NCI-H526 (cell line): Measurements from ENCODE around the gene SLC19A2.
A peak's percentile ranks its signal among the peaks of the same experiment; 100 is the strongest.

Experiments
- DNase-seq, 2 experiments: peaks; one replicate each; lab custom pipeline; 2025; lab: John Stamatoyannopoulos, UW

The SLC19A2 gene

DNA sequence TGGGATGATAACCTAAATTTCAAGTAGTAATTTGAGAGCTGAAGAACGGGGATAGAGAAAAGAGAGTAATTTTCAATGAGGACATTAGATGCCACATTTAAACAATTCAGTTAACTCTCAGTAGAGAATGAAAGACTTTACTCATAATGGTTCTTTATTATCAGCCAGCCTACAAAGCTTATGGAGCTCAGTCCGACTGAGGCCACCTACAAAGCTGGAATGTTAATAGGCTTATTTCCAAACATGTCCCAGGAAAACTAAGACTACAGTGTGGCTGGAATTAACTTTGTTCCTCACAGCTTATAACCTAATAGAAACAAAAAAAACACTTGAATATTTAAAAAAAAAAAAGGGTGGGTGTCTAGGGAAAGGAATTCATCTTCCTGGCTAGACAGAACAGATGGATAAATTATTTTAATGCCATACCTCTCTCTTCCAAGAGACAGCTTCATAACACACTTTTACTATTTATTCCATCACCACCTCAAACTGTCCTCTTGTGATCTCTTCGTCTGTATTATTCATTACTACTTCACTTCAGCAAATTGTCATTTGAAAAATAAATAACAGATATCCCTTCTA, 9.8 kb downstream of the SLC19A2 start:
- DNase-seq: no peak

DNA sequence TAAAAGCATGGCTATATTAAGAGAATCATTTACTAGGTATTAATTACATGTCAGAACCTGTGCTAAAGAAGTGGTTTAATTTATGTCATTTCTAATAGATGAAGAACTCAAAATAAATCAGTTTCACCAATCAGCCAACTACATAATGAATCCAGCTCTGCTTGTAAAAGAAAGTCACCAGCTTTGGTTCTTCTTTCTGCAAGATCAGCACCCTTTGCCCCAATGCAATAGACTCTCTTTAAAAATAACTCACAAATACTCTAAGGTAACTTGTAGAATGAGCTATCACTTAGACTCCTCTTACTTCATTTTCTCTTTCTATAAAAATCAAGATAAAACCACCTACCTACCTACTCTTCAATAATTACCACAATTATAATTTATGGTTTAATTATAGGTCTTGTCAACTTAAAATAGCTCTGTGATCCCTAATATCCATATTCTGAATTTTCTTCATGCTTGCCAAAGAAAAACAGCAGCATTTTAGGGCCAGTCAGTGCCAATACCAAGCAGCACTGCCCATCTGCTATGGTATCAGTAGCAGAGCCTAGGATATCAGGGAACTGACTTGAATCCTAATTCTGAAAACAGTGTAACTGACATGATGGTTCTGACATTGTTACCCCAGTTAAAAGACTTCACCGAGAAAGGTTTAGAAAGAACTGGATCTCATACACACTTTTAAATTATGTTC, 11.3 kb downstream of the SLC19A2 start:
- DNase-seq: no peak

DNA sequence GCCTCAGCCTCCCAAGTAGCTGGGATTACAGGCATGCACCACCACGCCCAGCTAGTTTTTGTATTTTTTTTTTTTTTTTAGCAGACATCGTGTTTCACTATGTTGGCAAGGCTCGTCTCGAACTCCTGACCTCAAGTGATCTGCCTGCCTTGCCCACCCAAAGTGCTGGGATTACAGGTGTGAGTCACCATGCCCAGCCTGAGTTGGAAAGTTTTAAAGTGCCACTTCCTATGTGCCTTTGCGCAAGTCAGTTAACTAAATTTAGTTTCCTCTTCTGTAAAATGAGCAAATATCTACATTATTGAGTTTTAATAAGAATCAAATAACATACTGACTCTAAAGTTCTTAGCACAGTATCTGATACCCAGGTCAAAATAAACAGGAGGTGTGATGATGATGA, 12.4 kb downstream of the SLC19A2 start:
- DNase-seq: no peak

DNA sequence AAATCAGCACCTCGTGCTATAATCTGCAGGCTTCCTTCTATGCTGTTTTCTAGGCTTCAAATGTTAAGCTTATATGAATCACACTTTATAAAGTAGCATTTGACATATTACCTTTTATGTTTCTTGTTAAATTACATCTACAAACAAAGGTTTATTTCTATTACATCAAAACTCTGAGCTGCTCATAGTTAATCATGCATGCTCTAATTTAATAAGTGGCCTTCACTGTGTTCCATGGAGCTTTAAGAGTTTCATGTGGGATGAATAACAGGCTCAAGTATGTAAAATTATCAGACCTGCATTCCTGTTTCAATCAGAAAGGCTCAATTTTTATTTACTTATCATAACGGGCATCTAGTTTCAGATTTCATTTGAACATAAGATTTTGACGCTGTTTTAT, 13.0 kb downstream of the SLC19A2 start:
- DNase-seq: no peak

DNA sequence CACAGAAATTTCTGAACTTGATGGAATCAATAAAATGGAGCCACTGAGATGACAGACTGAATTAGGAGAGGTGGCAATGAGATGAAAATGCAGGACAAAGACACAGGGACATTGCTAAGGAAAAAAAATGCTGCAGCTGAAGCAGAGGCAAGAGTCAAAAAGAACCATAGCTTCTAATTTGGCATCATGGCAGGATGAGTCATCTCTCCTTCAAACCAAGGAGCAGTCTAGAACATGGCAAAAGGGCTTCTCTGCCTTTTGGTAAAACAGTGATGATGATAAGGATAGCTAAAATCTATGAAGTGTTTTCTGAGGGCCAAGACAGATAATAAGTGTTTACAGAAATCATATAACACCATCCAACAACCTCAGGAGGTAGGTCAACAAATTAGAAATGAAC, 16.8 kb downstream of the SLC19A2 start:
- no peak for DNase-seq

DNA sequence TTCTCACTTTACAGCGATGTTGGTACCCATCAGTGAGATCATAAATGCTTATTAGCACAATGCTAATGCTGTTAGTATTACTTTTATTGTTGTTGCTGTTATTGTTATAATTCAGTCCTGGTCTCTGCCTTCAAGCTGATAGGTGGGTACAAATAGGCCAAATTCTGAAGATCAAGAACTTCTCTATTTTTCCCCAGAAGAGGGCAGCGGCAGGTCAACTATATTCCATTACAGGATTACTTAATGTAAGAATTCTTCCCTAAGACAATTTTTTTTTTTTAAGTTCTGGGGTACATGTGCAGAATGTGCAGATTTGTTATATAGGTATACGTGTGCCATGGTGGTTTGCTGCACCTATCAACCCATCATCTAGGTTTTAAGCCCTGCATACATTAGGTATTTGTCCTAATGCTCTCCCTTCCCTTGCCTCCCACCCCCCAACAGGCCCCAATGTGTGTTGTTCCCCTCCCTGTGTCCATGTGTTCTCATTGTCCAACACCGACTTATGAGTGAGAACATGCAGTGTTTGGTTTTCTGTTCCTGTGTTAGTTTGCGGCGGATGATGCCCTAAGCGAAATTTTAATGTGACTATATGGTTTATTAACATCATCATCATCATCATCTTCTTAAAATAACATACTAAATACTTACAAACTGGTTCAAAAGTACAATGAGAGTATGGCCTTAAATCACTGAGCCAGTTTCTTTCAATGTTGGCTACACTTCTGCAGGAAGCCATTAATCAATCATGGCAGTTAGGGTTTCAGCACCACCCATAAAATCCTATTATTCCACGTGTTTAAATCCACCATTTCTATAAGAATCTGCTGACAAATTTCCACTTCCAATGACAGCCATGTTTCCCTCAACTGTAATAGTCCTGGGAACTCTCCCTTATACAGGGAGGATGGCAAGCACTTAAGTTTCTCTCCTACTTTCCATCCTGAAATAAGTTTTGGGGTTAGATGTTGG, 19.2 kb downstream of the SLC19A2 start:
- DNase-seq: peak in 1 of 2 experiments; percentile 76

DNA sequence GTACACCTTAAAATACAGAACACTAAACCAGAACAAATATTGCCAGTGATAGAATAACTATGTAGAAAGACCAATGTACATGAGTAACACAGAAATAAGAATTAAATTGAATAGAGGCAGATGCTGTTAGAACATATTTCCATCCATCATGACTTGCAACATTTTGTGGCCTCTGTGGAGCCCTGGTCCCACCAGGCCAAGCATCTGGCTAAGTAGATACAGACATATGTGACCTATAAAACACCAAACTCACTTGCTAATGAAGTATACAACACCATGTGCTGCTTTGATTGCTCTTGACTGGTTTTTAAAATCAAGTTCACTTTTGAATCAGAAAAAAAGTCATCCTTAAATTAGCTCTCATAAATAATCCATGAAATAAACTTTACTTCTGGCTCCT, 20.5 kb downstream of the SLC19A2 start:
- DNase-seq: no peak

DNA sequence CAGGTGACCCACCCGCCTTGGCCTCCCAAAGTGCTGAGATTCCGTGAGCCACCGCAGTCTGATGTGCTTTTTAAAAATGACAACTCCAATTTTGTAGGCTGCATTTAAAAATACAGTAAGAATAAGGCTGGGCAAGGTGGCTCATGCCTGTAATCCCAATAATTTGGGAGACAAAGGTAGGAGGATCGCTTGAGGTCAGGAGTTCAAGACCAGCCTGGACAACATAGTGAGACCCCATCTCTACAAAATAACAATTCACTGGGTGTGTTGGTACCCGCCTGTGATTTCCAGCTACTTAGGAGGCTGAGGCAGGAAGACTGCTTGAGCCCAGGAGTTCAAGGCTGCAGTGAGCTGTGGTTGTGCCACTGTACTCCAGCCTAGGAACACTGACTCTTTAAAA, 23.4 kb downstream of the SLC19A2 start:
- DNase-seq: no peak

DNA sequence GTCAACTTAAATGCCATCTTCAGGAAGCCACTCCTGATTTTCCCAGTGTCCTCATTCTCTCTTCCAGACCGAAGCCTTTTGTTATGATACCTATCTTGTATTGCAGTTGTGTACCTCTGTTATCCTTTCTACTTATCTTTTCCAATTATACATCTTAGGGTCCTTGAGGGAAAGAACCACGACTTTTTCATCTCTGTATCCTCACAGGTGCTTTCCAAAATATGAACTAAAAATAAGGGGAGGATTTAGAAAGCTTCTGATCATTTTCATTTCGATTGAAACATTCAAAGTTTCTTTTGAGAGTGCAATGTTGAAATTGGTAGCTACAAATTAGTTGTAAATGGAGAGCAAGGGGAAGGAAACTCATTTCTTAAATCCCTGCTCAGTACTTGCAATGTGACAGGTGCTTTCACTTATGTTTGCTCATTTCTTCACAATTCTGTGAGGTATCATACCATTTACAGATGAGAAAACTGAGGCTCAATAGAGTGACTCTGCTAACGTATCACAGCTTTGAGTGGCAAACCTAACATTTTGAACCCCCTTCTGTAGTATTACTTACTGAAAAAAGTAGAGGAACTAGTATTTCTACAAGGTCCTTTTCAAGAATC, 24.2 kb downstream of the SLC19A2 start:
- DNase-seq: no peak

DNA sequence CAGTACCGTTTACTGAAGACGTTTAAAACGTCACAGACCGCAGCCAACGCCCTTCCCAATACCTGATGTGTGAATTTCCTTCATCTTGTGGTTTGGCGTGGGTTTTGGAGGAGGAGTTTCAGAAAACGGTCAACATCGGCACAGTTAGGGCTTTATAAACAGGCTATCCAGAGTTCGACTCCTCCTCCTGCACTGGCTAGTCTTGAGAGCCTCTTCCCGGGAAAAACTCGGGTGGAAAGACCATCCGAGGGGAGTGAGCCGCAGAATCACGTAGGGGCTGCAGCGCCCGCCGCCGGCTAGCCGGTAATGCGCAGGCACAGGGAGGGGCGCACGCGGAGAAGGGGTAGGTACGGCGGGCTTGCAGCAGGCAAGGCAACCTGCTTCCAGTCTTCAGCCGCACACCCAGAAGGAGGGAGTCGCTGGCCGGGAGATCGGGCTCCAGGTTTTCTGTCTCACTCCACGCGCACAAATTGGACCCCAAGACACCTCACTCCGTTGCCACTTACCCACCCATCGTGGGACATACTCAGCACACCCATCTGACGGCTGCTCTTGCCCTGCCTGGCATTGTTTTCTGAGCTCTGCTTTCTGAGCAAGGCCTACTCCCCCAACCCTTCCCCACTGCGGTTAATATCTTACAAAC, 25.4 kb downstream of the SLC19A2 start:
- DNase-seq: no peak

DNA sequence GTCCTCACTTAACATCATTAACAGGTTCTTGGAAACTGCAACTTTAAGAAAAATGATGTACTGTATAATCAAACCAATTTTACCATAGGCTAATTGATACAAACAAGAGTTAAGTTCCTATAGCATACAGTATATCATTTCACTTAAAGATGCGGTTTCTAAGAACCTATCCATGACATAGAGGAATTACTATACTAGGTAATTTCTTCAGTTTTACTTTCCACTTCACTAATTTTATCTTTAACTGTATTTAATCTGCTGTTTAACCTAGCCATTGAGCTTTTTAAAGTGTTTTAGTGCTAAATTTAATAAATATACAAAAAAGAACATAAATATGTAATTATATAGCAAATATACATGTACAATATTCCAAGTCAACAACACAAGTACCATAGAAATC, 28.3 kb downstream of the SLC19A2 start:
- no peak for DNase-seq

DNA sequence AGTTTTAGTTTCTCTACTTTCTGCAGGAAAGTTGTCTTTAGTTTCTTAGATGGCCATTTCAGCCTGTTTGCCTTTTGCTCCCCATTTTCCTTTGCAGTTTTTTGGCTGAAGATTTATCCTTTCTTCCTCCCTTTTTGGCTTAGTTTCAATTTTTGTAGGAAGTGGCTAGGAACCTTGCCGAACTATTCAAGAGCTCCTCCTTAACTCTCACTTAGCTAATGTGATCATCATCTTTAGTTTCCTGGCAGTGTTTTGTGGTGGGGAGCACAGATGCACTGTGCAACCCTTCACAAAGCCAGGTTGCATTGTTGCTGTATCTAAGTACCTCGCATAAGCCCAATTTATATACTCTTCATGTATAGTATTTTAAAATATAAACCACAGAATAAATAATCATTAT, 29.7 kb downstream of the SLC19A2 start:
- no peak for DNase-seq

DNA sequence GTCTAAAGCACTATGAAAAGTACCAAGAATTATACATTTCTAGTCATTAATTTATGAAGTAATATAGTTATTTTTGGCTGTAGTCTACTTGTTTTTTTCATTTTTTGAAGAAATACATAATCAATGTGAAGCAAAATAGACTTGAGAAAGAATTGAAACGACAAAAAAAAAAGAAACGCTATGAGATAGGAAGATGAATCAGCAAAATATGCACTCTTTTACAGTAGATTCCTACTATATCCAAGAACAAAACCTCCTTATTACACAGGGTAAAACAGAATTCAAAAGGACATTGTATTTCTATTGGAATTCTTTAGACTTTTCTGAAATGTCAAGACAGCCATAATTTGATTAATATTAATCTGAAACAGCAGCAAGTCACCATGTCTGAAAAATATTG, 32.8 kb downstream of the SLC19A2 start:
- DNase-seq: no peak

DNA sequence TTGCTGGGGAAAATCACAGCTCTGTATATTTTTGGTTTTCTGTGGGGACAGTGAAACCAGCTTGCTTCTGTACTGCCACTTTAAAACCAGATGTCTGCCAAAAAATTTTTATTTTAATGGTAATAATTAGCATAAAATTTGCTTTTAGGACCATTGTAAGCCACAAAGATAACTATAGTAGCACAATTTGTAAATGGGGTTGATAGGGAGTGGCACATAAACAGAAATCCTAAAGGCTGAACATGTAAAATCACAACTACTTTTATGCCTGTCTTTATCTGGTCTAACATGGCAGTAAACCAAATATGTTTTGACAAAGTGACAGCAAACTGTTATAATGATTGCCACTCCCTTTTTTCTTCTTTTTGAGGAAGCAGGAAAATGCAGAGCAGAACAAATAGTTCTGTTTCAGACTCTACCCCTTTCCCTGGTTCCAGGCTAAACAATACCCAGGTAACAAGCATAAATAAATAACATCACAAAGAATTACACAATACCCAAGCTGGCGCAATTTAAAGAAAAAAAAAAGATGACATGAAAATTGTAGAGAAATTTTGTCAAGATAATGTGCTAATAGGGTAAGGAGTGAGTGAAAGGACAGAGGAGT, 34.4 kb downstream of the SLC19A2 start:
- DNase-seq: no peak

DNA sequence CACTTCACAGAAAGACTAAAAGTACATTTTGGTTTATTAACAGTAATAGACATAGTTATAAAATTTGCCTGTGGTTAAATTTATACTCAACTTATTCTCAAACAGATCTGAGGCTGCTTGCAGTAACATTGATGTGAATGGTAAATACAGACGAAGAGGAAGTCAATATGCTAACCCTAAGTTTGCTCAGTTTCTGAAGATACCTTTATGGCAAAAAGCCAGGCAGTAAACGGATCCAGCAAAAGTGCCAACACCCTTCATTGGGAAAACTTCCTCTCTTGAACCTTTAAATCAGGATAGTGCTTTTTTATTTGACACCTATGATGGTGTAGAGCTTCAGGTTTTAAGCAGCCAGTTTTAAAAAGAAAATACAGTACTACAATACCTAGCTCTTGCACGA, 41.8 kb downstream of the SLC19A2 start:
- DNase-seq: no peak

DNA sequence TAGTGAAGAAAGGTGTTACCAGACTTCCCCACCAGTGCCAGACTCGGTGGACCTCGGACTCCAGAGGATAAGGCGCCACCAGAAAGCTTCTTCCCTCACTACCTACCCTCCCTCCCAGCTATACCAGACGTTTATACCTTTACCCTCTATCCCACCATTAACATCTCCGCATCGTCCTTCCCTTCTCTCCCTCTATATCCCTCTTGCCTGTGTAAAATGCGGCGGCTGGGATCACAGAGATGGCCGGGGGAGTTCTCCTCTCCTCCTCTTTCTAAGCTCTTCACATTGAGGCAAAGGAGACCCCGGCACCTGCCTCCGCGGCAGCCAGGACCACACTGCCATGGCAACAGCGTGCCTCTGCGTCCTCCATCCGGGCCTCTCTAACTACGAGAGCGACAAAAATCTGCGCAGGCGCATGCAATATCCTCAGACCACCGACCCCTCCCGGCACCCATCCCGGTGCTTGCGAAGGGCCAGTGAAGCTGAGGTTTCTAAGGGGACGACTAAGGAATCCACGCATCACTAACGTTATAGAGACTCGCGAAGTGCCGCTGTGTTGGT, 58.6 kb downstream of the SLC19A2 start, which contains the start of gene CCDC181:
Gene CCDC181, minus strand, starts transcription at position 394 of the 561 bp plus-strand sequence. CDS start 2,547 bp downstream, outside the sequence.
- peak; percentile 90 to 96 for DNase-seq

DNA sequence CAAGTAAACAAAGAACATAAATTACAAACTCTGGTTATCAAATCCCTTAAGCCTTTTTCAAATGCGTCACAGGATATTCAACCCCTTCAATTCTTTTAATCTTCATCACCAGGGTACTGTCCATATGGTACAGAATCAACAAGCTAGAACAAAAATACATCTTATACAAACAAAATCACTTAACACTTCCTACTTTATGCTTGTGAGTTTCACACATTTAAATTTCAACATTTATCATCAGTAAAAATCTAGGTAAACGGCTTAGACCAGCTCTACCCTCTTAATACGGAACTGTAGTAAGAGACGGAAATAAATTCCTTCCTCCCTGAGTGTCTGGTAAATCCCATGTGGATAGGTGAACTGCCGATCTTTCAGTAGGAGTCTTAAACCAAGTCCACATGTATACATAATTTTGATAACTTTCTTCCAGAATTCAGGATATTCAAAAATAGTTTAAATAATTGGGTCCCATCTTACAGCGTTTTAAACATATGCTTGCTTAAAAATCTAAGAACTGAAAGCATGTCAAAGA, 59.5 kb downstream of the SLC19A2 start:
- DNase-seq: peak in 1 of 2 experiments; percentile 10

DNA sequence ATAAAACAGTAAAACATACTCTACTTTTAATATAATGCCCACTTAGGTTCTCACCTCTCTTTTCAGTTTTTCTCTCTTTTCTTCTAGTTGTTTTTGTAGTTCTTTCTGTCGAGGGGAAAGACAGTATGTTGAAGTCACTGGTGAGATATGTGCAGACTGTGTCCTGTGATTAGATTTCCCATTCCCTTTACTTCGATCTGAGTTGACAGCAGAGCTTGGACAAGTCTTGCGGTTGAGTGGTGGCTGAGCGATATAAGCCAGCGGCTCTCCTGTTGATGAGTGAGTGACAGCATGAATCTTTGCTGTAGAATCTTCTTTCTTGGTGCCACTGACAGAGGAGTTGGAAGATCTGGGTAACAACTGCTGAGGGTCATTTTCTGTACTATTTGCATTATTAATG, 64.4 kb downstream of the SLC19A2 start:
- no peak for DNase-seq

DNA sequence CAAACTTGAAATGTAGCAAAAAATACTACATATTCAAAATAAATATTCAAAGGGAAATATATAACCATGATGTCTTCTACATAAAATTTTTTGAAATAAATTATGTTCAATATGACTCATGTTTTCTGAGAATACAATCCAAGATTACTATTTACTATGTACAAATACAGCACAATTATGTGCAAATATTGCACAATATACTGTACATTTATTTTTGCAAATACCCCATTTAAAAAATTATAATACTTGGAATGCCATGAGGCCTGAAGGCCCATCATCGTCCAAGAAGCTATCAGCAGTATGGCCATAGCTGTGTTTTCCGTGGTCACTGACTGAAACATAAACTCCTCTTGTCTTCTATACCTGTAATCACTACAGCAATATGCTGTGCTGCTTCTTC, 70.8 kb downstream of the SLC19A2 start:
- no peak for DNase-seq
